Measurements from ENCODE around the gene EIF3K. TPM values are rescaled to one million over a fixed set of nuclear protein-coding genes. Genes with fewer than 3 reads are reported as not detected.

The EIF3K gene
- total and polyA plus RNA-seq, 10 of the 15 experiments (the other 5 are each of a cell fraction or from before 2014, with no cell fraction given): 330 to 927 (median 436) TPM

GRCh38 chr19:38583219-38583984 lies 35.6 kb upstream of the EIF3K start (continued):
- no peak for TF ChIP-seq E4F1 (IDR thresholded peaks at IDR 0.05; ENCODE audit: borderline replicate concordance, partially characterized antibody)
- TF ChIP-seq STAT3 (IDR thresholded peaks at IDR 0.05; ENCODE audit: low read depth, low read length): no peak
- no peak for TF ChIP-seq TCF7 (IDR thresholded peaks at IDR 0.05; ENCODE audit: borderline replicate concordance)
- no peak for TF ChIP-seq SMAD1 (IDR thresholded peaks at IDR 0.05; ENCODE audit: low read depth, partially characterized antibody)
- peak; percentile 97 for TF ChIP-seq RELB (IDR thresholded peaks at IDR 0.05; ENCODE audit: low read depth)
- TF ChIP-seq TBL1XR1 (IDR thresholded peaks at IDR 0.05; ENCODE audit: low read depth, low read length): no peak
- no peak for TF ChIP-seq ZNF592 (IDR thresholded peaks at IDR 0.05)
- no peak for TF ChIP-seq RELA (IDR thresholded peaks at IDR 0.05; ENCODE audit: borderline replicate concordance, partially characterized antibody)
- peak; percentile 87 for TF ChIP-seq DPF2 (IDR thresholded peaks at IDR 0.05)
- TF ChIP-seq JUNB (IDR thresholded peaks at IDR 0.05): no peak
- no peak for TF ChIP-seq HCFC1 (IDR thresholded peaks at IDR 0.05; ENCODE audit: low read length)
- TF ChIP-seq TAF1 (IDR thresholded peaks at IDR 0.05; ENCODE audit: borderline replicate concordance, low read depth, low read length): no peak
- TF ChIP-seq NFIC (IDR thresholded peaks at IDR 0.05; ENCODE audit: low read depth, low read length): peak; percentile 55
- TF ChIP-seq ZNF687 (IDR thresholded peaks at IDR 0.05): no peak

All from GM12878 (cell line).